Measurements from ENCODE around the gene CHDH.

GRCh38 chr3:53846851-53847155, 584 bp upstream of the CHDH start:
- TF ChIP-seq CTCF (IDR thresholded peaks at IDR 0.05; ENCODE audit: insufficient read depth, low read length, poor library complexity, severe bottlenecking), result no peak
- no peak for TF ChIP-seq EZH2phosphoT487 (conservative IDR thresholded peaks at IDR 0.05; ENCODE audit: low read length)
